Astrocyte (in vitro differentiated cells and primary cell): Measurements from ENCODE around the gene CYP21A2. TPM values are rescaled to one million over a fixed set of nuclear protein-coding genes. Genes with fewer than 3 reads are reported as not detected.
"Not testable (repeated sequence)": the region's sequence is repeated elsewhere in the genome, so short reads cannot be mapped to it uniquely, and the experiment has no call there.

Source experiments
- DNase-seq: peaks from one replicate; pipeline ENCODE4 v3.0.0-alpha.2; 2010; ENCODE audit warnings: low read depth
- FAIRE-seq: peaks from 2 replicates; lab custom pipeline; 2011; peaks lifted over from hg19 to GRCh38; lab: Jason Lieb, UNC
- H2AFZ ChIP-seq: 2 replicates; pipeline ENCODE4 v1.6.0; 2012; ENCODE audit warnings: low read depth, low read length, inconsistent platforms
- H3K27ac ChIP-seq: 2 replicates; pipeline ENCODE4 v1.5.1; 2011; ENCODE audit warnings: low read depth, low read length, inconsistent platforms
- H3K27me3 ChIP-seq: 2 replicates; pipeline ENCODE4 v1.6.0; 2011; ENCODE audit warnings: low read length, inconsistent platforms; ENCODE audit not compliant: insufficient read depth
- H3K36me3 ChIP-seq: 2 replicates; pipeline ENCODE4 v1.5.1; 2011; ENCODE audit warnings: low read length, inconsistent platforms; ENCODE audit not compliant: insufficient read depth
- H3K4me1 ChIP-seq: 2 replicates; pipeline ENCODE4 v1.5.1; 2011; ENCODE audit warnings: low read length, inconsistent platforms; ENCODE audit not compliant: insufficient read depth
- H3K4me2 ChIP-seq: 2 replicates; pipeline ENCODE4 v1.6.0; 2012; ENCODE audit warnings: low read length, inconsistent platforms
- H3K4me3 ChIP-seq: 2 replicates; pipeline ENCODE4 v1.5.1; 2011; ENCODE audit warnings: low read depth, mild to moderate bottlenecking, low read length, inconsistent platforms; ENCODE audit not compliant: insufficient read depth
- H3K79me2 ChIP-seq: 2 replicates; pipeline ENCODE4 v1.6.0; 2012; ENCODE audit warnings: mild to moderate bottlenecking, low read length, inconsistent platforms; ENCODE audit not compliant: insufficient read depth
- H3K9ac ChIP-seq: 2 replicates; pipeline ENCODE4 v1.6.0; 2012; ENCODE audit warnings: mild to moderate bottlenecking, low read length, inconsistent platforms
- H3K9me3 ChIP-seq: 2 replicates; pipeline ENCODE4 v1.5.1; 2012; ENCODE audit warnings: low read depth, mild to moderate bottlenecking, low read length, inconsistent platforms; ENCODE audit not compliant: insufficient read depth
- H4K20me1 ChIP-seq: 2 replicates; pipeline ENCODE4 v1.6.0; 2012; ENCODE audit warnings: low read length, inconsistent platforms; ENCODE audit not compliant: insufficient read depth
- H3K27ac Mint-ChIP-seq: one replicate; pipeline ENCODE4 v1.8.0; 2021; ENCODE audit warnings: mild to moderate bottlenecking, mixed read lengths; ENCODE audit not compliant: unreplicated experiment
- H3K27me3 Mint-ChIP-seq: one replicate; pipeline ENCODE4 v1.8.0; 2021; ENCODE audit warnings: low read depth, mixed read lengths; ENCODE audit not compliant: unreplicated experiment
- H3K36me3 Mint-ChIP-seq: one replicate; pipeline ENCODE4 v1.8.0; 2021; ENCODE audit warnings: low read depth, mixed read lengths; ENCODE audit not compliant: unreplicated experiment
- H3K4me1 Mint-ChIP-seq: one replicate; pipeline ENCODE4 v1.8.0; 2021; ENCODE audit warnings: low read depth, mixed read lengths; ENCODE audit not compliant: unreplicated experiment
- H3K4me3 Mint-ChIP-seq: one replicate; pipeline ENCODE4 v1.8.0; 2021; ENCODE audit warnings: mild to moderate bottlenecking, moderate library complexity, mixed read lengths; ENCODE audit not compliant: unreplicated experiment
- H3K9me3 Mint-ChIP-seq: one replicate; pipeline ENCODE4 v1.8.0; 2021; ENCODE audit warnings: mild to moderate bottlenecking, mixed read lengths; ENCODE audit not compliant: unreplicated experiment
- EZH2 ChIP-seq: IDR thresholded peaks from 2 replicates; pipeline ENCODE4 v1.6.1; 2012; ENCODE audit warnings: mild to moderate bottlenecking, low read length, inconsistent platforms; ENCODE audit not compliant: insufficient read depth
- total RNA-seq: library from RNA; stranded (reverse); gene quantifications from 2 replicates; pipeline ENCODE4 v1.2.1, GENCODE V29; 2021
- TF ChIP-seq, protein P1 (sequence below): IDR thresholded peaks from 2 replicates; pipeline ENCODE4 v1.5.1; 2011; ENCODE audit warnings: low read depth, mild to moderate bottlenecking, inconsistent platforms, low read length, moderate library complexity; ENCODE audit not compliant: insufficient read depth

CYP21A2 gene
- total RNA-seq, 1 donor from 2014 or later = 0.11 TPM

GRCh38 chr6:32058511-32058963 is 20.3 kb downstream of the CYP21A2 start:
- Histone ChIP-seq H3K36me3 (no peaks in the 10 kb centered on the region), H3K9ac (no peak overlapping the region), H3K4me3 (no peak overlapping the region), H3K27me3 (peaks cover 12% of the 10 kb centered on the region), H3K27ac (no peak overlapping the region), H3K4me2 (peak overlapping the region; percentile 9), H2AFZ (no peak overlapping the region), H4K20me1 (no peaks in the 10 kb centered on the region), H3K9me3 (no peaks in the 10 kb centered on the region), H3K79me2 (no peaks in the 10 kb centered on the region), H3K4me1 (peaks cover 6% of the 10 kb centered on the region)
- H3K36me3 Mint-ChIP-seq = peaks cover 7% of the 10 kb centered on the region
- no peak overlapping the region for H3K27ac Mint-ChIP-seq
- TF ChIP-seq, protein P1, sequence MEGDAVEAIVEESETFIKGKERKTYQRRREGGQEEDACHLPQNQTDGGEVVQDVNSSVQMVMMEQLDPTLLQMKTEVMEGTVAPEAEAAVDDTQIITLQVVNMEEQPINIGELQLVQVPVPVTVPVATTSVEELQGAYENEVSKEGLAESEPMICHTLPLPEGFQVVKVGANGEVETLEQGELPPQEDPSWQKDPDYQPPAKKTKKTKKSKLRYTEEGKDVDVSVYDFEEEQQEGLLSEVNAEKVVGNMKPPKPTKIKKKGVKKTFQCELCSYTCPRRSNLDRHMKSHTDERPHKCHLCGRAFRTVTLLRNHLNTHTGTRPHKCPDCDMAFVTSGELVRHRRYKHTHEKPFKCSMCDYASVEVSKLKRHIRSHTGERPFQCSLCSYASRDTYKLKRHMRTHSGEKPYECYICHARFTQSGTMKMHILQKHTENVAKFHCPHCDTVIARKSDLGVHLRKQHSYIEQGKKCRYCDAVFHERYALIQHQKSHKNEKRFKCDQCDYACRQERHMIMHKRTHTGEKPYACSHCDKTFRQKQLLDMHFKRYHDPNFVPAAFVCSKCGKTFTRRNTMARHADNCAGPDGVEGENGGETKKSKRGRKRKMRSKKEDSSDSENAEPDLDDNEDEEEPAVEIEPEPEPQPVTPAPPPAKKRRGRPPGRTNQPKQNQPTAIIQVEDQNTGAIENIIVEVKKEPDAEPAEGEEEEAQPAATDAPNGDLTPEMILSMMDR = no peak
- TF ChIP-seq EZH2 = no peak
- DNase-seq (peak; percentile 53), FAIRE-seq (no peak)
- H3K4me1 Mint-ChIP-seq = no peaks in the 10 kb centered on the region
- no peaks in the 10 kb centered on the region for H3K9me3 Mint-ChIP-seq
- H3K27me3 Mint-ChIP-seq = peaks cover 72% of the 10 kb centered on the region
- no peak overlapping the region for H3K4me3 Mint-ChIP-seq

- H4K20me1 ChIP-seq = no peaks in the 10 kb centered on the region
- no peaks in the 10 kb centered on the region for H3K79me2 ChIP-seq
- H3K36me3 Mint-ChIP-seq = no peaks in the 10 kb centered on the region
- H3K4me3 Mint-ChIP-seq = no peak overlapping the region
- H2AFZ ChIP-seq = no peak overlapping the region
- TF ChIP-seq, protein P1 = no peak
- no peak for TF ChIP-seq EZH2
- H3K4me2 ChIP-seq = no peak overlapping the region
- peaks cover 11% of the 10 kb centered on the region for H3K27me3 ChIP-seq
- no peak overlapping the region for H3K4me3 ChIP-seq
- H3K27ac Mint-ChIP-seq = no peak overlapping the region
- no peaks in the 10 kb centered on the region for H3K9me3 Mint-ChIP-seq
- FAIRE-seq = no peak
- peaks cover 6% of the 10 kb centered on the region for H3K4me1 ChIP-seq
- no peaks in the 10 kb centered on the region for H3K36me3 ChIP-seq
- H3K4me1 Mint-ChIP-seq = no peaks in the 10 kb centered on the region
- peak; percentile 6 for DNase-seq
- H3K27ac ChIP-seq = no peak overlapping the region
- no peaks in the 10 kb centered on the region for H3K9me3 ChIP-seq
- H3K9ac ChIP-seq = no peak overlapping the region
- H3K27me3 Mint-ChIP-seq = peaks cover 57% of the 10 kb centered on the region
Measured at GRCh38 chr6:32060966-32061655, 22.9 kb downstream of the CYP21A2 start.

DNA sequence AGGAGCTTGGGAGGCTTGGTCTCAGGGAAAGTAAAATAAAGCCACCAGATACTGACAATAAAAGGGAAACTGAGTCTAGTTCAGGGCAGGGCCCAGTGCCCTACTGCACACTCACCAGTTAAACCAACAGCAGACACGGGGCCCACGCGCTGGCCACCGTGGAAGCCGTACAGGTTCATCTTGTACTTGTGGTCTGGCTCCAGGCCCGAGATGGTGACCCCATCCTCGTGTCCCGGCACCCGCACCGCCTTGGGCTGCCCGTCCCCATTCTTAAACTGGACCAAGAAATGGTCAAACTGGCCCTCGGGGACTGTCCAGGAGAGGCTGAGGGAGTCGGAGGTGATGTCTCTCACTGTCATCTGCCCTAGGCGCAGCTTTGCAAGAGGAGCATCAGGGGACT is 26.5 kb downstream of the CYP21A2 start:
- no peak for FAIRE-seq
- no peak overlapping the region for H3K27ac Mint-ChIP-seq
- H3K4me3 Mint-ChIP-seq = no peak overlapping the region
- no peak overlapping the region for H3K4me2 ChIP-seq
- no peak overlapping the region for H3K9ac ChIP-seq
- H3K27me3 Mint-ChIP-seq = peaks cover 57% of the 10 kb centered on the region
- DNase-seq = no peak
- no peaks in the 10 kb centered on the region for H4K20me1 ChIP-seq
- TF ChIP-seq, protein P1 = no peak
- TF ChIP-seq EZH2 = no peak
- no peaks in the 10 kb centered on the region for H3K4me1 Mint-ChIP-seq
- H3K36me3 ChIP-seq = no peaks in the 10 kb centered on the region
- no peaks in the 10 kb centered on the region for H3K9me3 Mint-ChIP-seq
- H3K79me2 ChIP-seq = no peaks in the 10 kb centered on the region
- no peak overlapping the region for H3K27ac ChIP-seq
- H3K9me3 ChIP-seq = no peaks in the 10 kb centered on the region
- H2AFZ ChIP-seq = no peak overlapping the region
- H3K27me3 ChIP-seq = peaks cover 15% of the 10 kb centered on the region
- no peak overlapping the region for H3K4me3 ChIP-seq
- no peaks in the 10 kb centered on the region for H3K4me1 ChIP-seq
- peaks cover 2% of the 10 kb centered on the region for H3K36me3 Mint-ChIP-seq

DNA sequence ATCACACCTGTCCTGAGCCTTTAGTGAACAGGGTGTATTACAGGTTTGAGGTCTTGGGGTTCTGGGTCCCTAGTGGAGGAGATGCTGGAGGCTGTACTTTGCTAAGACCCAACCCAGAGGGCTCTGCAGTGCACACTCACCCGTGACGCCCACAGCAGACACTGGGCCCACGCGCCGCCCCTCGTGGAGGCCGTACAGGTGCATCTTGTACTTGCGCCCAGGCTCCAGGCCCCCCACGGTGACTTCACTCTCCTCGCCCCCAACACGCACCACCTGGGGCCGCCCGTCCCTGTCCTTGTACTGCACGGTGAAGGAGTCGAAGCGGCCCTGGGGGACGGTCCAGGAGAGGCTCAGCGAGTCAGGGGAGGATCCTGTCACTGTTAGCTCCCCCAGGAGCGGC is 29.3 kb downstream of the CYP21A2 start:
- not testable (repeated sequence) for H3K79me2 ChIP-seq, H3K4me3 ChIP-seq, H3K36me3 Mint-ChIP-seq, H3K4me1 Mint-ChIP-seq, H3K4me1 ChIP-seq, DNase-seq, H3K9me3 Mint-ChIP-seq, H3K9ac ChIP-seq, H3K36me3 ChIP-seq, H4K20me1 ChIP-seq, H3K27ac ChIP-seq, FAIRE-seq, H3K27ac Mint-ChIP-seq, H3K4me2 ChIP-seq, H2AFZ ChIP-seq, H3K9me3 ChIP-seq, H3K4me3 Mint-ChIP-seq
- H3K27me3 Mint-ChIP-seq = peaks cover 58% of the 10 kb centered on the region
- peaks cover 23% of the 10 kb centered on the region for H3K27me3 ChIP-seq
